Choroid plexus epithelial cell (primary cell): ENCODE results near the gene CADM1.

ENCODE experiments used
- DNase-seq: peaks from one replicate; pipeline ENCODE4 v3.0.0-alpha.2; 2010; ENCODE audit warnings: low read depth
- H3K4me3 ChIP-seq: 2 replicates; pipeline ENCODE4 v1.5.1; 2011; ENCODE audit warnings: low read depth, mild to moderate bottlenecking, control low read depth, low read length, moderate library complexity
- TF ChIP-seq, protein P1 (sequence below): conservative IDR thresholded peaks from 2 replicates; pipeline ENCODE4 v1.5.1; 2011; ENCODE audit warnings: low read depth, mild to moderate bottlenecking, control low read depth, inconsistent platforms, low read length, moderate library complexity

CADM1 gene

DNA sequence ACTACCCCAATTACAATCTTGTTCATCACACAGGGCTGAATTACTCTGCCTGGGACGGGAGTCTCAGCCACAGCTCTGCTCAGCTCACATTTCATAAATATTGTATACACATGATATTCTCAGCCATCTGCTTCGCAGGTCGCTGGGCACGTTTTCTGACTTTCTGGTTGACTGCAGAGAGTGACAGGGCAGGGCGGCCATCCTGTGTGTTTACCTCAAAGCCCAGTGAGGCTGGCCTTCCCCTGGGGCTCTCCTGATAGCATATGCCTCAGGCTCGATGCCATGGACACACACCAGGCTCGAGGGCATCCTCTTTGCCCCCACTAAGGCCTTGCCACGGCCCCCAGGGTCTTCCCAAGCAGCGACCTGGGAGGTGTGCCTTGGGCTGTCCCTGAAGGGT lies 345.0 kb downstream of the CADM1 start:
- DNase-seq: no peak
- TF ChIP-seq, protein P1, sequence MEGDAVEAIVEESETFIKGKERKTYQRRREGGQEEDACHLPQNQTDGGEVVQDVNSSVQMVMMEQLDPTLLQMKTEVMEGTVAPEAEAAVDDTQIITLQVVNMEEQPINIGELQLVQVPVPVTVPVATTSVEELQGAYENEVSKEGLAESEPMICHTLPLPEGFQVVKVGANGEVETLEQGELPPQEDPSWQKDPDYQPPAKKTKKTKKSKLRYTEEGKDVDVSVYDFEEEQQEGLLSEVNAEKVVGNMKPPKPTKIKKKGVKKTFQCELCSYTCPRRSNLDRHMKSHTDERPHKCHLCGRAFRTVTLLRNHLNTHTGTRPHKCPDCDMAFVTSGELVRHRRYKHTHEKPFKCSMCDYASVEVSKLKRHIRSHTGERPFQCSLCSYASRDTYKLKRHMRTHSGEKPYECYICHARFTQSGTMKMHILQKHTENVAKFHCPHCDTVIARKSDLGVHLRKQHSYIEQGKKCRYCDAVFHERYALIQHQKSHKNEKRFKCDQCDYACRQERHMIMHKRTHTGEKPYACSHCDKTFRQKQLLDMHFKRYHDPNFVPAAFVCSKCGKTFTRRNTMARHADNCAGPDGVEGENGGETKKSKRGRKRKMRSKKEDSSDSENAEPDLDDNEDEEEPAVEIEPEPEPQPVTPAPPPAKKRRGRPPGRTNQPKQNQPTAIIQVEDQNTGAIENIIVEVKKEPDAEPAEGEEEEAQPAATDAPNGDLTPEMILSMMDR: no peak
- H3K4me3 ChIP-seq: no peak overlapping the region

DNA sequence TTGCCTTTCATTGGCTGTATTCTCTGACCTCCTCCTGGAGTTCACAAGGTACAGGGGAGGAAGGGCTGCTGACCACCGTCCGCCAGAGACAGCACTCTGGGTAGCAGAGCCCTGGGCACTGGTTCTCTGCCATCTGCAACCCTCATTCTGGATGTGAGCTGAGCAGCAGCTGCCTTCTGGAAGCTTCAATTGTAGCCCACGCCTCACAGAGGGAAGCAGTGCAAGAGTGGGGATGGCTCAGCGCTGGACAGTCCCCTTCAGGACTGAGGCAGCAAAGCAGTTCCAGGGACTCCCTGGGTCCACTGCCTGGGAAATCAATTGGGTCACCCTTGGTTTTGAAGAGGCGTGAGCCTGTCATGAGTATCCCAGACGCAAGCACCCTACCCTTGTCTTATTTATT lies 346.2 kb downstream of the CADM1 start:
- H3K4me3 ChIP-seq: no peak overlapping the region
- DNase-seq: no peak
- TF ChIP-seq, protein P1: no peak

DNA sequence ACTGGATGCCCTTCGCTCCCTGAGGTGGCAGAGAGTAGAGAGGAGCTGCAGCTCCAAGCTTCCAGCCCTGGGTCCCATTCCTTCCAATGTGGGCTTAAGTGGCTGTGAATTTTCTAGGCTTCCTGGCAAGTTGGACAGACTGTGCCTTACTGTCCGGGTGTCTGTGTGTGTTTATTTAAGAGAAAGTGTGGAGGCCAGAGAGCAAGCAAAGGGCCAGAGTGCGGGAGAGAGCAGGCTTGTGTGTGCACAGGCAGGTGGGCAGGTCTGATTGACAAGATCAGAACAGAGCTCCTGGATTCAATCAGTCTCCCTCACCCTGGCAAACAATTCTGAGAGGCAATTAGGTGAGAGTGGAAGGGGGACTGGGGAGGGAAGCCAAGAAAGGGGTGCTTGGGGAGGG lies 347.0 kb downstream of the CADM1 start:
- no peak overlapping the region for H3K4me3 ChIP-seq
- no peak for DNase-seq
- TF ChIP-seq, protein P1: no peak

DNA sequence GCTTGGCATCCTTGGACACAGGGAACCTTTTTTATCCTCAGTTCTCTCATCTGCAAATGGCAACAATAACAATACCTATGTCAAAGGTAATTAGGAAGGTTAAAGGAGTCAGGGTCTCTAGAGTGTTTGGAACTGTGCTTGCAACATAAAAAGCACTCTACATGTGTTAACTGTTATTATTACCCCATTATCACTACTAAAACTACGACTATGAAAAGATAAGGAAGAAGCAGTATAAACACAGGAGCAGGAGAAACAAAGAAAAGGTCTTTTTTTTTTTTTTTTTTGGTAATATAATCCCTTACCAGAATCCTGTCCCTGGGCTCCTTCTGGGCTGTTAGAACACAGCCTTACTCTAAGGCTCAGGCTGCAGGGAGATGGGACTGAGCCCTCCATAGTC lies 348.2 kb downstream of the CADM1 start:
- TF ChIP-seq, protein P1: no peak
- no peak for DNase-seq
- no peak overlapping the region for H3K4me3 ChIP-seq

DNA sequence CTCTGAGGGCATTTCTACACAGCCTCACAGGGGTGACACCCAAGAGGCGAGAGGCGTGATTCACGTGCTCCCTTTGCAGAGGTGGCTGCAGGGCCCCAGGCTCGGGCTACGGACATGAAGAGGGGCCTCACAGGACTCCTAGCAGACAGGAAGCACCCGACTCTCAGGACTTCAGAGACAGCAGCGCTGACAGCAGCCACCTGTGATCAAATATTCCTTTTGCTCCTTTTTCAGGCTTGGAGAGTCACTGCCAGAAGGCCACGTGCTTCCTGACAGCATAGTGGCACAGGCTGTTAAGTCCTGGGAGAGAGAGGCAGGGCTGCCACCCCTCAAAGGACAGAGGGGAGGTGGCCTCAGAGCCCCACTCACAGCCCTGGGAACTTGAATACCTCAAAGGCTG lies 348.9 kb downstream of the CADM1 start:
- no peak for DNase-seq
- no peak overlapping the region for H3K4me3 ChIP-seq
- TF ChIP-seq, protein P1: no peak

DNA sequence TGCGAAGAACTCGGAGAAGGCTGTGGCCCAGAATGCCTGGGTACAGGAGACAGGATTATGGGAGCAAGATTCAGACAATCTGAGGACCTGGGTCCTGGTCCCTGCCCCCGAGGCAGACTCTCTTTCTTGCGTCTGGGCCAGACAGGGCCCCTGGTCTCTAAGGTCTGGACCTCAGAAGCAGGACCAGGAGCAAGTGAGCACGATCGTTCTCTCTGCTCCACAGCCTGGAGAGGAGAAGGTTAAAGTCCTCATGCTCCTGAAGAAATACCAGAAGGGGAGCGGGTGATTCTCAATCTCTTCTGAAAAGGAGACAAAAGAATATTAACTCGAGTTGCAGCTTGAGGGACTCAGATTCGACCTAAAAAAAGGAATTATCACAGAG lies 349.9 kb downstream of the CADM1 start:
- DNase-seq: no peak
- no peak overlapping the region for H3K4me3 ChIP-seq
- TF ChIP-seq, protein P1: no peak

DNA sequence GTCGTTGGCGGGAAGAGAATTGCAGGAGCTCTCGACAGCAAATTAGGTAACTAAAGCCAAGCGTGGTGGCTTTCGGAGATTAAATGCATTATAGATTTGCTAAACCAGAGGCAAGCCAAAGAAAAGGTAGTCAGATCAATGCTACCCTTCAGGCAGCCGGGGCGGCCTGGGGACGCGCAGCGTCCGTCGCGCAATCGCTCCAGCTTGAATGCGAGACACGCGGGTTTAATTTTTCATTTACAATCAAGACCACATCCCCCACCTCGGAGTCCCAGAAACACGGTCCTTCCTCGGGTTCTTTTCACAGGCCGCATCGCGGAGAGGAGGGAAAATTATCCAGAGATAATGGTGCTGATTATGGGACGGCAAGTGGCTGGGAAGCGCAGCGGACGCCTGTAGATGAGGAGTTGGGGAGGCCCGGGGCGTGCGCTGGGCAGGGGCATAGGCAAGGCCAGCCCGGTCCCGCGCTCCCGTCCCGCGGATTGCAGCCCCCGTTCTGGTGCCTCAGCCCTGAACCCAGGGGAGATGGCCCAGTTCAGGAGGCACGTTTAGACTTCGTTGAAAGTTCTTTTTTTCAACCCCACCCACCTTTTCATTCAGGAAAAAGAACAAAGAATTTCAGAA lies 350.4 kb downstream of the CADM1 start:
- no peak overlapping the region for H3K4me3 ChIP-seq
- no peak for DNase-seq
- TF ChIP-seq, protein P1: no peak
